Measurements from ENCODE around the gene CDKAL1. TPM values are rescaled to one million over a fixed set of nuclear protein-coding genes. Genes with fewer than 3 reads are reported as not detected.

The CDKAL1 gene
- total RNA-seq, 1 donor from 2014 or later, result 13.4 TPM

- FAIRE-seq (no peak), DNase-seq (ENCODE audit: low read depth) (no peak)
- no peak for TF ChIP-seq CTCF (IDR thresholded peaks at IDR 0.05; ENCODE audit: insufficient read depth, low read length, severe bottlenecking)
- Histone ChIP-seq H3K27me3 (ENCODE audit: control insufficient read depth, insufficient read depth, low read length) (no peaks in the 10 kb centered on the region), H3K4me3 (ENCODE audit: low read depth, low read length) (no peak overlapping the region), H3K36me3 (ENCODE audit: control insufficient read depth, insufficient read depth, low read length) (no peaks in the 10 kb centered on the region)
These were observed 505.7 kb downstream of the CDKAL1 start for GRCh38 chr6:21039926-21040325.

GRCh38 chr6:21045135-21045700 is 511.0 kb downstream of the CDKAL1 start:
- Histone ChIP-seq H3K36me3 (ENCODE audit: control insufficient read depth, insufficient read depth, low read length) (no peaks in the 10 kb centered on the region), H3K27me3 (ENCODE audit: control insufficient read depth, insufficient read depth, low read length) (no peaks in the 10 kb centered on the region), H3K4me3 (ENCODE audit: low read depth, low read length) (no peak overlapping the region)
- DNase-seq (ENCODE audit: low read depth), result no peak
- FAIRE-seq, result no peak
- TF ChIP-seq CTCF (IDR thresholded peaks at IDR 0.05; ENCODE audit: insufficient read depth, low read length, severe bottlenecking), result no peak

GRCh38 chr6:21046276-21046675 is 512.0 kb downstream of the CDKAL1 start:
- no peak for TF ChIP-seq CTCF (IDR thresholded peaks at IDR 0.05; ENCODE audit: insufficient read depth, low read length, severe bottlenecking)
- no peak overlapping the region for H3K4me3 ChIP-seq (ENCODE audit: low read depth, low read length)
- no peaks in the 10 kb centered on the region for H3K36me3 ChIP-seq (ENCODE audit: control insufficient read depth, insufficient read depth, low read length)
- FAIRE-seq (no peak), DNase-seq (ENCODE audit: low read depth) (no peak)
- H3K27me3 ChIP-seq (ENCODE audit: control insufficient read depth, insufficient read depth, low read length), result no peaks in the 10 kb centered on the region

GRCh38 chr6:21048047-21048446 is 513.8 kb downstream of the CDKAL1 start:
- no peaks in the 10 kb centered on the region for H3K36me3 ChIP-seq (ENCODE audit: control insufficient read depth, insufficient read depth, low read length)
- no peak overlapping the region for H3K4me3 ChIP-seq (ENCODE audit: low read depth, low read length)
- no peak for TF ChIP-seq CTCF (IDR thresholded peaks at IDR 0.05; ENCODE audit: insufficient read depth, low read length, severe bottlenecking)
- FAIRE-seq (no peak), DNase-seq (ENCODE audit: low read depth) (no peak)
- no peaks in the 10 kb centered on the region for H3K27me3 ChIP-seq (ENCODE audit: control insufficient read depth, insufficient read depth, low read length)

- FAIRE-seq (no peak), DNase-seq (ENCODE audit: low read depth) (no peak)
- no peak for TF ChIP-seq CTCF (IDR thresholded peaks at IDR 0.05; ENCODE audit: insufficient read depth, low read length, severe bottlenecking)
- H3K27me3 ChIP-seq (ENCODE audit: control insufficient read depth, insufficient read depth, low read length), result no peaks in the 10 kb centered on the region
- no peaks in the 10 kb centered on the region for H3K36me3 ChIP-seq (ENCODE audit: control insufficient read depth, insufficient read depth, low read length)
- no peak overlapping the region for H3K4me3 ChIP-seq (ENCODE audit: low read depth, low read length)
These were observed 514.9 kb downstream of the CDKAL1 start for GRCh38 chr6:21049148-21049547.

GRCh38 chr6:21049572-21049971 is 515.3 kb downstream of the CDKAL1 start:
- Histone ChIP-seq H3K27me3 (ENCODE audit: control insufficient read depth, insufficient read depth, low read length) (no peaks in the 10 kb centered on the region), H3K4me3 (ENCODE audit: low read depth, low read length) (no peak overlapping the region), H3K36me3 (ENCODE audit: control insufficient read depth, insufficient read depth, low read length) (no peaks in the 10 kb centered on the region)
- no peak for FAIRE-seq
- no peak for DNase-seq (ENCODE audit: low read depth)
- TF ChIP-seq CTCF (IDR thresholded peaks at IDR 0.05; ENCODE audit: insufficient read depth, low read length, severe bottlenecking), result no peak
